Measurements from ENCODE around the gene DYDC2. TPM values are rescaled to one million over a fixed set of nuclear protein-coding genes. Genes with fewer than 3 reads are reported as not detected.

DYDC2 gene
- polyA plus RNA-seq, 1 donor (not counting 4 experiments of a cell fraction or from before 2014, with no cell fraction given) = not detected

DNA sequence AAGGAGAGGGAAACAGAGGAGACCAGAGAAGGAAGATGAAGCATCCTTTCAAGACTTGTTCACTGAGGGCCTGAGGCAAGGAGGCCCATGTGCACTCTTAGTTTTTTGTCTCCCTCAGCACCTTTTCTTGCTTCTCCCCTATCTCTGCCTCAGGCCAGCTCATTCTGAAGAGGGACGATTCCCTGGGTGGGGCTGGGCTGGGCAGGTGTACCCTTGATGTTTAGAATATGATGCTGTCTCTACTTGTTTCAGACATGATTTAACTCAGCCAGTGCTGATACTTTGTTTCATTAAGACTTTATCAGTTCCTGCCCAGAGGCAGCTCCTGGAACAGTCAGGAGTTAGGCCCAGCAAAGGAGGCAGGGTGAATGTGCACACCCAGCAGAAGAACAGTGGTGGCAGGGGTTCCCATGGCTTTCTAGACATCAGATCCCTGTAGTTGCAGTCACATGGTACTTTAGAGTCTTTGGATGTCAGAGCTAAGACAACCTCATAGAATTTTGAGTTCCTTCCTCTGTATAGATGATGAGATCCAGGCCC is 55.2 kb downstream of the DYDC2 start:
- peak; percentile 83 for DNase-seq (ENCODE audit: low read depth, low spot score)
- no peaks in the 10 kb centered on the region for H3K9me3 ChIP-seq (ENCODE audit: control insufficient read depth, low read depth, low read length)
- peak overlapping the region; percentile 31 for H3K4me2 ChIP-seq (ENCODE audit: control insufficient read depth, extremely low read depth, insufficient read depth, low read depth, low read length)
- FAIRE-seq = peak; percentile 78
- peaks cover 0 to 3% of the 10 kb centered on the region in 2 experiments for H3K36me3 ChIP-seq (ENCODE audit: control insufficient read depth in 2 of 2, extremely low read depth in 1 of 2, insufficient read depth in 2 of 2, low read length in 2 of 2)
- H3K9ac ChIP-seq (ENCODE audit: control insufficient read depth, extremely low read depth, insufficient read depth, low read length) = no peak overlapping the region
- no peaks in the 10 kb centered on the region for H3K27me3 ChIP-seq (ENCODE audit: control insufficient read depth, extremely low read depth, insufficient read depth, low read length)
- peaks cover 3% of the 10 kb centered on the region for H3K9me1 ChIP-seq (ENCODE audit: control insufficient read depth, extremely low read depth, insufficient read depth, low read length)
- H3K4me1 ChIP-seq (ENCODE audit: control insufficient read depth, extremely low read depth, insufficient read depth, low read length) = peaks cover 76% of the 10 kb centered on the region
- no peak overlapping the region for H3K4me3 ChIP-seq (ENCODE audit: control insufficient read depth in 2 of 3, extremely low read depth in 1 of 3, insufficient read depth in 2 of 3, low read depth in 1 of 3, low read length in 3 of 3)
- TF ChIP-seq, protein P1, sequence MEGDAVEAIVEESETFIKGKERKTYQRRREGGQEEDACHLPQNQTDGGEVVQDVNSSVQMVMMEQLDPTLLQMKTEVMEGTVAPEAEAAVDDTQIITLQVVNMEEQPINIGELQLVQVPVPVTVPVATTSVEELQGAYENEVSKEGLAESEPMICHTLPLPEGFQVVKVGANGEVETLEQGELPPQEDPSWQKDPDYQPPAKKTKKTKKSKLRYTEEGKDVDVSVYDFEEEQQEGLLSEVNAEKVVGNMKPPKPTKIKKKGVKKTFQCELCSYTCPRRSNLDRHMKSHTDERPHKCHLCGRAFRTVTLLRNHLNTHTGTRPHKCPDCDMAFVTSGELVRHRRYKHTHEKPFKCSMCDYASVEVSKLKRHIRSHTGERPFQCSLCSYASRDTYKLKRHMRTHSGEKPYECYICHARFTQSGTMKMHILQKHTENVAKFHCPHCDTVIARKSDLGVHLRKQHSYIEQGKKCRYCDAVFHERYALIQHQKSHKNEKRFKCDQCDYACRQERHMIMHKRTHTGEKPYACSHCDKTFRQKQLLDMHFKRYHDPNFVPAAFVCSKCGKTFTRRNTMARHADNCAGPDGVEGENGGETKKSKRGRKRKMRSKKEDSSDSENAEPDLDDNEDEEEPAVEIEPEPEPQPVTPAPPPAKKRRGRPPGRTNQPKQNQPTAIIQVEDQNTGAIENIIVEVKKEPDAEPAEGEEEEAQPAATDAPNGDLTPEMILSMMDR (optimal IDR thresholded peaks at IDR 0.05 in 1 of 3, IDR thresholded peaks at IDR 0.05 in 1 of 3, conservative IDR thresholded peaks at IDR 0.05 in 1 of 3; ENCODE audit: extremely low read depth in 1 of 3, insufficient read depth in 2 of 3, low read length in 3 of 3) = no peak
- no peak for TF ChIP-seq EZH2 (IDR thresholded peaks at IDR 0.05; ENCODE audit: low read length)
- H3K79me2 ChIP-seq (ENCODE audit: control insufficient read depth, insufficient read depth, low read length) = peaks cover 8% of the 10 kb centered on the region
- H4K20me1 ChIP-seq (ENCODE audit: control insufficient read depth, extremely low read depth, insufficient read depth, low read length) = no peaks in the 10 kb centered on the region
- H2AFZ ChIP-seq (ENCODE audit: control insufficient read depth, low read length) = no peak overlapping the region
- dilution Hi-C loops (cut with MboI; ENCODE audit: extremely low pct_ligation_motif_present, low sequenced_read_pairs) = no loop called here
- peak overlapping the region; percentile 21 for H3K27ac ChIP-seq (ENCODE audit: control insufficient read depth, insufficient read depth, low read length)

- DNase-seq (ENCODE audit: low read depth, low spot score) = no peak
Observed at GRCh38 chr10:80412486-80412885, 55.9 kb downstream of the DYDC2 start.

More at GRCh38 chr10:80412486-80412885, 55.9 kb downstream of the DYDC2 start:
- Histone ChIP-seq H2AFZ (ENCODE audit: control insufficient read depth, low read length) (no peak overlapping the region), H3K4me2 (ENCODE audit: control insufficient read depth, extremely low read depth, insufficient read depth, low read depth, low read length) (peak overlapping the region; percentile 31), H4K20me1 (ENCODE audit: control insufficient read depth, extremely low read depth, insufficient read depth, low read length) (no peaks in the 10 kb centered on the region), H3K4me3 (ENCODE audit: control insufficient read depth in 2 of 3, extremely low read depth in 1 of 3, insufficient read depth in 2 of 3, low read depth in 1 of 3, low read length in 3 of 3) (no peak overlapping the region), H3K4me1 (ENCODE audit: control insufficient read depth, extremely low read depth, insufficient read depth, low read length) (peaks cover 76% of the 10 kb centered on the region), H3K9me1 (ENCODE audit: control insufficient read depth, extremely low read depth, insufficient read depth, low read length) (peaks cover 3% of the 10 kb centered on the region), H3K27ac (ENCODE audit: control insufficient read depth, insufficient read depth, low read length) (peak overlapping the region; percentile 13), H3K9me3 (ENCODE audit: control insufficient read depth, low read depth, low read length) (no peaks in the 10 kb centered on the region), H3K79me2 (ENCODE audit: control insufficient read depth, insufficient read depth, low read length) (peaks cover 8% of the 10 kb centered on the region), H3K9ac (ENCODE audit: control insufficient read depth, extremely low read depth, insufficient read depth, low read length) (no peak overlapping the region), H3K36me3 (ENCODE audit: control insufficient read depth in 2 of 2, extremely low read depth in 1 of 2, insufficient read depth in 2 of 2, low read length in 2 of 2) (peaks cover 0 to 3% of the 10 kb centered on the region in 2 experiments), H3K27me3 (ENCODE audit: control insufficient read depth, extremely low read depth, insufficient read depth, low read length) (no peaks in the 10 kb centered on the region)
- no peak for FAIRE-seq
- dilution Hi-C loops (cut with MboI; ENCODE audit: extremely low pct_ligation_motif_present, low sequenced_read_pairs) = no loop called here
- TF ChIP-seq EZH2 (IDR thresholded peaks at IDR 0.05; ENCODE audit: low read length) = no peak
- TF ChIP-seq, protein P1 (optimal IDR thresholded peaks at IDR 0.05 in 1 of 3, IDR thresholded peaks at IDR 0.05 in 1 of 3, conservative IDR thresholded peaks at IDR 0.05 in 1 of 3; ENCODE audit: extremely low read depth in 1 of 3, insufficient read depth in 2 of 3, low read length in 3 of 3) = no peak

All from keratinocyte (primary cell).